Measurements from ENCODE around the gene DDX21. TPM values are rescaled to one million over a fixed set of nuclear protein-coding genes. Genes with fewer than 3 reads are reported as not detected.

The DDX21 gene
- total RNA-seq: 56.6 and 79.9 TPM in 2 replicates

DNA sequence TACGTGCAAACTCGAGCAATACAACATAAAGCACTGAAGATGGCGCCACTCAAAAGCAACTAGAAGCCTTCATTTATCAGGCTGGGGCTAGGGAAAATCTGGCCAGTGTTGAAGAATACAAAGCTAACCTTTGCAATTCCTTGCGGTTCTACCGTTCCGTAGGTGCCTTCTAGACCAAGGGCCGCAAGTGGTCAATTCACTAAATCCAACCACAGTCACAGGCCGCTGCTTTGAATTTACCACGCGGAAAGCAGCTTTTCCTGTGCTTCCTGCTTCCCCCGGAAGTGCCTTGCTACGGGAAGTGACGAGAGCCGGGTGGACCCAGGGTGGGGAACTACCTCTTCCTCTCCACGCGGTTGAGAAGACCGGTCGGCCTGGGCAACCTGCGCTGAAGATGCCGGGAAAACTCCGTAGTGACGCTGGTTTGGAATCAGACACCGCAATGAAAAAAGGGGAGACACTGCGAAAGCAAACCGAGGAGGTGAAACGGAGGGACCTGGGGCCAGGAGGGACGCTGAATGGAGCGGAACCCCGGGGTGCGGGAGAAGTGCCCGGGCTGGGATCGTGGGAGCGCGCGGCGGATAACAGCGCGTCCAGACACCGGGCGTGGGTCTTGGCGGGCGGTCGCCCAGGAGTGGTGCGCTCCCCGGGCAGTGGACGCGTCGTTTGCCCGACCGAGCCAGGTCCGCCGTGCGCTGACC lies at the start of gene DDX21:
DDX21 (plus strand) TSS at position 339 of the 701 bp plus-strand sequence; CDS start at position 395, 56 bp downstream.

DNA sequence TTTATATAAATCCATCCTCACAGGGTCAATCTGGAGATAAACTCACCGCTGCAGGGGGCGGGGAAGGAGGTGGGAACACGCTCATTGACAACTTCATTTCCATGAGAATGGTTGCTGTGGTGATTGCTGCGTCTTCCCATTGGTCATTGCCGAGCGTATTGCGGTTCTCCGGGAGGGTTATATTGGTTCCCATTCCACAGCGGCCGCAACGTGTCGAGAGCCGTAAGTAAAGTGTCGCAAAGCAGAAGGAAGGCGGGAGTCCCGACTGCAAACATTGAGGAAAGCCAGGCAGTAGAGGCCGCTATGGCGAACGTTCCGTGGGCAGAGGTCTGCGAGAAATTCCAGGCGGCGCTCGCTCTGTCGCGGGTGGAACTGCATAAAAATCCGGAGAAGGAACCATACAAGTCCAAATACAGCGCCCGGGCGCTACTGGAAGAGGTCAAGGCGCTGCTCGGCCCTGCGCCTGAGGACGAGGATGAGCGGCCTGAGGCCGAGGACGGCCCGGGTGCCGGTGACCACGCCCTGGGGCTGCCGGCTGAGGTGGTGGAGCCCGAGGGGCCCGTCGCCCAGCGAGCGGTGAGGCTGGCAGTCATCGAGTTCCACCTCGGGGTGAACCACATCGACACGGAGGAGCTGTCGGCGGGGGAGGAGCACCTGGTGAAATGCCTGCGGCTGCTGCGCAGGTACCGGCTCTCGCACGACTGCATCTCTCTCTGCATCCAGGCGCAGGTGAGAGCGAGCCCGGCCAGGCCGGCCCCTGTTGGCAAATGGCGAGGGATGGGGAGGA lies 32.8 kb downstream of the DDX21 start, which contains the start of gene KIFBP:
KIFBP (plus strand) TSS at position 274 of the 787 bp plus-strand sequence; CDS start at position 304, 30 bp downstream.

Other genes starting within 250 kb of the DDX21 start
- gene CCAR1, start 234.9 kb upstream of the DDX21 start, total RNA-seq: 26.2 and 27.8 TPM in 2 replicates
- gene STOX1, start 128.6 kb upstream of the DDX21 start, total RNA-seq: 0.07 and 0.13 TPM in 2 replicates
- 50.5 and 56.9 TPM in 2 replicates for gene DDX50, start 54.9 kb upstream of the DDX21 start, total RNA-seq
- gene KIFBP, start 32.6 kb downstream of the DDX21 start, total RNA-seq: 40.4 and 47.0 TPM in 2 replicates
- gene SRGN, start 131.9 kb downstream of the DDX21 start, total RNA-seq: 498 and 560 TPM in 2 replicates
- 38.2 and 38.8 TPM in 2 replicates for gene VPS26A, start 168.0 kb downstream of the DDX21 start, total RNA-seq
- gene SUPV3L1, start 224.1 kb downstream of the DDX21 start, total RNA-seq: 24.2 and 30.8 TPM in 2 replicates

All from smooth muscle cell of the pulmonary artery (primary cell).